ENCODE data around the gene LTF. TPM values are rescaled to one million over a fixed set of nuclear protein-coding genes. Genes with fewer than 3 reads are reported as not detected.

LTF gene
- total RNA-seq, 1 experiment from 2014 or later = not detected

- peaks cover 9% of the 10 kb centered on the region; the same call in 1 of the 2 replicates for H3K27me3 ChIP-seq (ENCODE audit: insufficient read depth, low read length)
- H3K79me2 ChIP-seq (ENCODE audit: insufficient read depth, low read length) = no peaks in the 10 kb centered on the region
- H2AFZ ChIP-seq (ENCODE audit: low read depth, low read length, poor library complexity, severe bottlenecking) = no peak overlapping the region
- ChIA-PET CTCF (no interaction called here), RAD21 (ENCODE audit: low non-redundant PET in 1 of 2, low total read pairs in 2 of 2, uncharacterized antibody in 2 of 2, unreplicated experiment in 2 of 2) (no interaction called here), POLR2A (no interaction called here)
- no peaks in the 10 kb centered on the region for H3K4me1 ChIP-seq (ENCODE audit: control insufficient read depth in 1 of 2, insufficient read depth in 2 of 2, low read length in 2 of 2)
- no peak overlapping the region for H3K27ac ChIP-seq (ENCODE audit: low read depth, low read length)
- H3K4me3 ChIP-seq (replicated peaks in 1 of 2; ENCODE audit: low read depth in 1 of 2, low read length in 2 of 2) = no peak overlapping the region
- H3K36me3 ChIP-seq (ENCODE audit: control insufficient read depth in 1 of 2, insufficient read depth in 2 of 2, low read length in 2 of 2) = no peaks in the 10 kb centered on the region
- no peak overlapping the region for H3K4me2 ChIP-seq (ENCODE audit: low read length)
- no peaks in the 10 kb centered on the region for H3K9me2 ChIP-seq (ENCODE audit: insufficient read depth)
- no peaks in the 10 kb centered on the region for H4K20me1 ChIP-seq (ENCODE audit: insufficient read depth)
- BruUV-seq (replicated peaks) = no TSS peak
- H3K9ac ChIP-seq (ENCODE audit: low read length) = no peak overlapping the region
- intact Hi-C loops (cut with micrococcal nuclease) = no loop called here
- no peak for DNase-seq (ENCODE audit: low read depth, low spot score)
- no peak for TF ChIP-seq ELF1 (IDR thresholded peaks at IDR 0.05; ENCODE audit: borderline replicate concordance, low read depth)
- TF ChIP-seq RAD21 (IDR thresholded peaks at IDR 0.05; ENCODE audit: low read depth) = no peak
- no peak for TF ChIP-seq ZBTB33 (IDR thresholded peaks at IDR 0.05; ENCODE audit: extremely low read depth, insufficient replicate concordance, low read length)
- TF ChIP-seq ZNF274 (IDR thresholded peaks at IDR 0.05; ENCODE audit: low read depth, low read length) = no peak
- no peak for TF ChIP-seq CTCF (IDR thresholded peaks at IDR 0.05 in 2 of 3, conservative IDR thresholded peaks at IDR 0.05 in 1 of 3; ENCODE audit: borderline replicate concordance in 1 of 3, insufficient read depth in 1 of 3, low read depth in 2 of 3, low read length in 2 of 3)
- TF ChIP-seq FOSL1 (IDR thresholded peaks at IDR 0.05; ENCODE audit: low read depth) = no peak
- TF ChIP-seq CBX3 (IDR thresholded peaks at IDR 0.05; ENCODE audit: low read depth) = no peak
- no peak for ATAC-seq
- H3K9me3 ChIP-seq (ENCODE audit: control insufficient read depth in 1 of 2, insufficient read depth in 1 of 2, low read depth in 1 of 2, low read length in 2 of 2) = no peaks in the 10 kb centered on the region
These were observed 6.1 kb upstream of the LTF start for GRCh38 chr3:46470831-46471230.
